ENCODE data around the gene BICRA.

GRCh38 chr19:47671499-47671898 is 62.6 kb downstream of the BICRA start:
- TF ChIP-seq CTCF (IDR thresholded peaks at IDR 0.05; ENCODE audit: control extremely low read depth in 1 of 3, insufficient read depth in 1 of 3, low read depth in 1 of 3, low read length in 3 of 3) (no peak), TCF12 (IDR thresholded peaks at IDR 0.05; ENCODE audit: low read depth, low read length) (no peak), SP1 (IDR thresholded peaks at IDR 0.05; ENCODE audit: low read depth, low read length) (no peak), EZH2 (IDR thresholded peaks at IDR 0.05; ENCODE audit: low read depth, low read length, severe bottlenecking) (no peak), SIN3A (conservative IDR thresholded peaks at IDR 0.05 in 1 of 2, IDR thresholded peaks at IDR 0.05 in 1 of 2; ENCODE audit: low read depth in 1 of 2, low read length in 2 of 2) (no peak), TAF1 (IDR thresholded peaks at IDR 0.05; ENCODE audit: low read depth, low read length) (no peak), ATF2 (IDR thresholded peaks at IDR 0.05; ENCODE audit: low read length) (no peak), CEBPB (IDR thresholded peaks at IDR 0.05; ENCODE audit: low read depth, low read length) (no peak), RFX5 (IDR thresholded peaks at IDR 0.05; ENCODE audit: borderline replicate concordance, low read depth, low read length) (no peak), CREB1 (IDR thresholded peaks at IDR 0.05) (no peak)

All from H1 (cell line).